GM23338 (cell line): ENCODE data around the gene KRTAP22-2.

Experiments
- EZH2 ChIP-seq: fragments of 200-600 bp; sonication (generic); IDR thresholded peaks from one replicate; pipeline ENCODE4 v1.8.0; 2017; ENCODE audit warnings: antibody characterized with exemption, mild to moderate bottlenecking, low read depth; ENCODE audit not compliant: unreplicated experiment
- POLR2AphosphoS5 ChIP-seq: IDR thresholded peaks from 2 replicates; pipeline ENCODE4 v1.6.1; 2016; ENCODE audit warnings: antibody characterized with exemption, low read depth
- REST ChIP-seq: IDR thresholded peaks from one replicate; pipeline ENCODE4 v1.6.1; 2018; ENCODE audit warnings: antibody characterized with exemption; ENCODE audit not compliant: unreplicated experiment

- no peak for TF ChIP-seq EZH2
- TF ChIP-seq REST = no peak
- no peak for TF ChIP-seq POLR2AphosphoS5
Measured at GRCh38 chr21:30582870-30583269, 7.3 kb downstream of the KRTAP22-2 start.
